Transverse colon (tissue), 4 donors: Measurements from ENCODE around the gene TSR2.

Experiments
- POLR2AphosphoS5 ChIP-seq, 3 donors: sonication (generic); formaldehyde crosslinking; IDR thresholded peaks; one replicate each; pipeline ENCODE4 v1.6.1; 2016; ENCODE audit warnings: antibody characterized with exemption in 3 of 3
- TF ChIP-seq, protein P1 (sequence below), 5 experiments: fragments of 200-600 bp in 3 of 5; fragments of 450-650 bp in 2 of 5; sonication (generic) in 3 of 5; IDR thresholded peaks; 1 replicate in 2 of 5; 2 replicates in 3 of 5; pipeline ENCODE4 v1.5.1; 2016 to 2017; ENCODE audit warnings: antibody characterized with exemption in 5 of 5, inconsistent platforms in 3 of 5, mild to moderate bottlenecking in 2 of 5, moderate library complexity in 1 of 5

DNA sequence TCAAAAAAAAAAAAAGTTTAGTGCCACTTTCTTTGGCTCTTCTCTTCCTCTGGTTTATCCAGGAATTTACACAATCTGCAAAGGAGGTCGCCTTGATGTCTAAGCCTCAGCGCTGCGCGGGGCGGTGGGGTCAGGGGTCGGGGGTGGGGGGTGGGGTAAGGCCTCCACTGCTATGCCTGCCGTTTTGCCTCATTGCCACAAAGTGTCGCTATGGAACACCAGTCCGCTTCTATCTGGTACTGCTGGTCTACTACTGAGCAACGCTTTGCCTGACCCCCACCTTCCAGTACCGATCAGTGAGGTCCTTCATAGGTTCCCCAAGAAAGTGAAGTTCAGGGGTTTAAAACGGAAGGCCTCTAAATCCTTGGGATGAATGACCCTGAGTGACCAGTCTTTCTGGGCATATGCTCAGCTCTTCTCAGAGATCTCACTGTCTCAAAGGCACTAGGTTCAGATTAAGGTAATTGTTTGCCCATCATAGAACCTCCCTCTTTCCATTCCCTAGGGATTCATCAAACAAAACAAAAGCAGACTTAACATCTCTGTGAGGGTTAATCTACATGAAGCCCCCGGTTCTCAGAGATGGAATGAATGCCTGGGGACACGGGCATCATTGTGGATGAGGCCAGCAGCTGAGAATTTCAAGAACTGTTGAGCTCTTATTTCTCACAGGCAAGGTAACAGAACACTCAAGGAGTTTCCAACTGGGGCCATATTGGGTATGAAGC, 16.9 kb upstream of the TSR2 start:
- TF ChIP-seq, protein P1, sequence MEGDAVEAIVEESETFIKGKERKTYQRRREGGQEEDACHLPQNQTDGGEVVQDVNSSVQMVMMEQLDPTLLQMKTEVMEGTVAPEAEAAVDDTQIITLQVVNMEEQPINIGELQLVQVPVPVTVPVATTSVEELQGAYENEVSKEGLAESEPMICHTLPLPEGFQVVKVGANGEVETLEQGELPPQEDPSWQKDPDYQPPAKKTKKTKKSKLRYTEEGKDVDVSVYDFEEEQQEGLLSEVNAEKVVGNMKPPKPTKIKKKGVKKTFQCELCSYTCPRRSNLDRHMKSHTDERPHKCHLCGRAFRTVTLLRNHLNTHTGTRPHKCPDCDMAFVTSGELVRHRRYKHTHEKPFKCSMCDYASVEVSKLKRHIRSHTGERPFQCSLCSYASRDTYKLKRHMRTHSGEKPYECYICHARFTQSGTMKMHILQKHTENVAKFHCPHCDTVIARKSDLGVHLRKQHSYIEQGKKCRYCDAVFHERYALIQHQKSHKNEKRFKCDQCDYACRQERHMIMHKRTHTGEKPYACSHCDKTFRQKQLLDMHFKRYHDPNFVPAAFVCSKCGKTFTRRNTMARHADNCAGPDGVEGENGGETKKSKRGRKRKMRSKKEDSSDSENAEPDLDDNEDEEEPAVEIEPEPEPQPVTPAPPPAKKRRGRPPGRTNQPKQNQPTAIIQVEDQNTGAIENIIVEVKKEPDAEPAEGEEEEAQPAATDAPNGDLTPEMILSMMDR (IDR thresholded peaks at IDR 0.05) = no peak
- TF ChIP-seq POLR2AphosphoS5 (IDR thresholded peaks at IDR 0.05) = no peak
